Activated CD4-positive, alpha-beta T cell treated with anti-CD3 and anti-CD28 coated beads, Interleukin-2, amount 50 U/mL, for 4 hours (primary cell): ENCODE measurements around the gene CD164L2.
A peak's percentile ranks its signal among the peaks of the same experiment; 100 is the strongest.

ENCODE experiments used
- DNase-seq, 2 experiments: peaks; one replicate each; pipeline ENCODE4 v3.0.0-alpha.2; 2020

The CD164L2 gene

GRCh38 chr1:27342778-27343638 is 40.1 kb downstream of the CD164L2 start:
- peak; percentile 75 to 81 for DNase-seq

DNA sequence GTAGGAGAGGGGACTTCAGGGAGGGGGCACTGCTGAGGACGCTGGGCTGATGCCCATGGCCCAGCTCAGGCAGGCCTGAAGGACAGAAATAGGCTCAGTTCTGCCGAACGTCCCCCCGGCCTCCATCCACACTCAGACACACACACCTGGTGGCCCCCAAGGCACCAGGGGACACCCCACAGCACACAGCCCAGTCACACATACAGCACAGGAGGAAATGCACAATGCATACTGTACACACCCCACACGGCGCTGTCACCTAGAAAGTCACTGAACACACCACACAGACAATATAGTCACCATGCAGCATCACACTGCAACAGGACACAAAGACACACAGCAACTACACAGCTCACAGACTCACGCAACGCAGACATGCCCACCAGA is 40.7 kb downstream of the CD164L2 start:
- DNase-seq: peak in 1 of 2 experiments; percentile 36

DNA sequence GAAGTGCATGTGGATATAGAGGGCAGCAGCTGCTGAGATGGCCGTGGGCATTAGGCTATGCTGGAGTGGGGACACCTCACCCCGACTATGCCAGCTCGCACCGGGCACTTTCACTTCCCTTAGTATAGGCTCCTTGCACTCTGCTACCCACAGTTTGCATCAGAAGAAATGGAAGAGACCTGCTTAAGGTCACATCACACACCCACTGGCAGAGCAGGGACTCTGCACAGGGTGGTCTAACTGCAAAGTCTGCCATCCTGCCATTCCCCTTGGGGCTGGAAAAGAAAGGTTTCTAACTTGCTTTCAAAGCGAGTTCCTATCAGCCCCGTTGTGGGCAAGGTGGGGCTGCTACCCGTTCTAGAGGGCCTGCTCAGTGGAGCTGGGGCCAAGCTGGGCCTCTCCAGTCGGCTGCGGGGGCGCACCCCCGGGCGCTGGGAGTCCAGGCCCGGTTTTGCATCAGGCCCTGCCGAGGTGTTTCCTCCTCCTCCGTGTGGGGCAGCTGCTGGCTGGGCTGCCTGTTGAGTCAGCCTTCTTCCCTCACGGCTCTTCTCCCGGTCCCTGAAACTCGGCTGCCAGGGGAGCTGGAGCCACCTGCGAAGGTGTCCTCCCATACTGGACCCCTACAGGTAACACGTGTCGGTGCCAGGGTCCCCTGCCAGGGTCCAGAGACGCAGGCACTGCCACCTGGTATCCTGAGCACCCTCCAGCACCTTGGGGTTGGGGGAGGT is 41.4 kb downstream of the CD164L2 start, which contains the start of gene SYTL1:
Gene SYTL1 (plus strand): TSS at position 498 of the 728 bp plus-strand sequence. CDS start 3,313 bp downstream, outside the sequence.
- peak; percentile 49 to 53 for DNase-seq

DNA sequence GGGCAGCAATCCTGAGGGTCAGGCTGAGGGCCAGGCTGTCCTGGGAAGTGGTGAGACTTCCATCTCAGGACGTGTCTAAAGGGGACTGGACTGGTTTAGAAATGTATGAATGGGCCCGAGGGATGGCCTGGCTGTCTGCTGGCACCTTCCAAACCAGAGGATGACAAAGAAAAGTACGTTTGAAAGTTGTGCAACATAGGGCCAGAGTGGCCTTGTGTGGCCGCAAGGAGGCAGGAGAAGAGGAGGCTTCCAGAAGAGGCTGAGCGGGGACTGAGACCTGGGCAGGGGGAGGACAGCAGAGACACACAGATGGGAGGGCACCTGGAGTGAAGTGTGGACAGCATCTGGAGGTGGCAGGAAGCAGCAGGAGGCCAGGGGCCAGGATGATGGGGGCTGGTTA is 43.9 kb downstream of the CD164L2 start:
- no peak for DNase-seq

DNA sequence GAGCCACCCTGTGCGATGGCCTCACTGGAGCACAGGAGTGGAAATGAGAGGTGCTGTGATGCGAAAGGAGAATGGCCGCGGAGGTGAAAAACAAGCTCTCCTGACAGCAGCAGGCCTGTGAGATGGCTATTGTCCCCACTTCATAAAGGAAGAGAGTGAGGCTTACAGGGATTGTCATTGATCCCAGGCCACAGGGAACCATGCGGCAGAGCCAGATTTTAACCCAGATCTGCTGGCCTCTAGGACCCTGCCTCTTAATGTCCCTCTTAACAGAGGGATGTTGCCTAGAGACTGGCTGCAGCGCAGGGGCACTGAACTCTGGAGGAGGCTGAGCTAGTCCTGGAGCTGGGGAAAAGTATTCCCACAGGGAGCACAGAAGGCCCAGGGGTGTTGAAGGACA is 44.4 kb downstream of the CD164L2 start:
- DNase-seq: no peak

GRCh38 chr1:27336756-27337155 is 46.4 kb downstream of the CD164L2 start:
- no peak for DNase-seq

DNA sequence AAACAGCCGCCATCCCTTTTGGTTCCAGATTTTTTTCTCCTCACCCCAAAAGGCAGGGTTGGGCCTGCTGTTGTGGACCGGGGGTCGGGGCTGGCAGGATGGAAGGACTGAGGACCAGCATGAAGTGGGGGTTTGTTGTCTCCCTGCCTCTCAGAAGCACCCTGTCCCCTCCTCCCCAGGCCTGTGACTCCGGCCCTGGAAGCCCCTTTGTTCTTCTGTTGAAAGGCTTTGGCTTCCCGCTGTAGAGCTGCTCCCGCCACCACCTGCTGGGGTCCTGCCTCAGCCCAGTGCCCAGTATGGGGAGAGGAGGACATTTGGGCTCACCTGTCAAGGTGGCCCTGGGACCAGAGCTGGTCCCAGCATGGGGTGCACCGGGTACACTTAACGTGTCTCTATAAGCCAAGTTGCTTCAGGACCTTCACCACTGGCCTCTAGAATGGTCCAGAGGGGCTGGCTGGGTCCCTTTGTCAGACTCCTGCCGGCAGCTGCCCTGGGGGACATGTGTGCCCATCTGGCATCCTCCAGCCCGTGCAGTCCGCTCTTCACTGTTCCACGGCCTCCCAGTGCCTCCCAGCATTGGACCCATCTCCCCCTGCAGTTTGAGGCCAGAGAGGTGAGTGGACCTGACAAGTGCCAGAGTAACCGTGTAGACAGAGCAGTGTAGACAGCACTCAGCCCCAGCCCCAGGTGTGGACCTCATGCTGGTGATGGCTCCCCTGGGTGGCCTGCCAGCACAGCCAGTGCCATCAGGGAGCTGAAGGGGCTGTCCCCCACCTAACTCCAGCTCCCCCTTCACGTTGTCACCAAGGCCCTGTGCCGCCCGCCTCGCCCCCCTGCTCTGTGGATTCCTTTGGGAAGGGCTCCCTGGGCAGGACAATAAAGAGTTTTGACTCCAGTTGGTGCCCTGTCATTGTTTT is 47.4 kb downstream of the CD164L2 start:
- DNase-seq: no peak

GRCh38 chr1:27333717-27334279 is 49.3 kb downstream of the CD164L2 start:
- DNase-seq: no peak

DNA sequence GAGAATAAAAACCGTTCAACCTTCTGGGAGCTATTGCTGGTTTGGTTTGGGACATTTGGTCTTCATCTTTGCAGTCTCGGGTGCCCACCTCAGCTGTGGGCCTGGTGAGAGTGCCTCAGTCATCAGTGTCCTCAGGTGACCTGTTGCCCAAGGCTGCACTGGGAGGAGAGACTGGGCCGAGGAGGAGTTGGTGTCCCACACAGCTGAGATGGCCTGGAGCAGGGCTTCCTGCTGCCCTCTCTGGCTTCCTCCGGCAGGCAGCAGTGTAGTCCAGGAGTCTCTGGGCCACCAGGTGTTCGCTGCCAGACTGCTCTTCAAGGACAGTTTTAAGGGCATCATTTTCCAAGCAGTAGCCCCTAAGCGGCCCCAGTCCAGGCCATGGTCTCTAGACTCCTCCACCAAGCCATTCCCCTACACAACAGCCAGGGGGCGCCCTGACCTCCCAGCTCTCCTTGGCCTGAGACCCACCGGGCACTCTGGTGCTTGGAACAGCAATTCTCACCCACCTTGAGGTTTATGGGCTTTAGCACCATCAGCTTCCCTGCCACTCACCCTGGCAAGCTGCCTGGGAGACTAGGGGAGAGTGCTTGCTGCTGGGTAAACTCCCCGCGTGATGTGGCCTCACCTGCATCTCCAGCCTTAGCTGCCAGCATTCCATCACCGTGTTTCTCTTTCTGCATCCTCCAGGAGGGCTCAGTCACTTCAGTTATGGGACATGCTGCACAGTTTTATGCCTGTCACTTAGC is 50.4 kb downstream of the CD164L2 start:
- DNase-seq: peak; percentile 43 to 52

GRCh38 chr1:27331922-27332321 is 51.2 kb downstream of the CD164L2 start:
- no peak for DNase-seq

DNA sequence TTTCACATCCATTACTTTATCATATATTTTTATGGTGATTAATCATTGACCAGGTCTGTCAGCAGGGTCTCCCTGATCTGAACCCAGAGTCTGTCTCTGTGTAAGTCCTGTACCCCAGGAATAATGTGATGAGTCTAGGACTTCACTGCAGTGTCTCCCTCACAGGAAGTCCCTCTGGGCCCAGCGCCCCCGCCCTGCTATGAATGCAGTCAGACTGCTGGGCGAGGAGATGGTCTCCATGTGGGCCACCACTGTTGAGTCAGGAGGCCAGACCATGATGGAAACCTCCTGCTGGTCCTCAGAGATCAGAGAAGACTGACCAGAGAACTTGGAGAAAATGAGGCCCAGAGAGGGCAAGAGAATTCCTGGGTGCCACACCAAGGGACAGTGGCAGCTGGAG is 51.7 kb downstream of the CD164L2 start:
- DNase-seq: no peak

- DNase-seq: no peak
These were observed 52.3 kb downstream of the CD164L2 start for GRCh38 chr1:27330786-27331185.
